Measurements from ENCODE around the gene MECP2. TPM values are rescaled to one million over a fixed set of nuclear protein-coding genes. Genes with fewer than 3 reads are reported as not detected.

Gene MECP2
- total and polyA plus RNA-seq, 2 of the 13 experiments (the other 11 are each of a cell fraction or from before 2014, with no cell fraction given), result 7.9 to 18.1 TPM

GRCh38 chrX:154000051-154000450 lies 97.5 kb downstream of the MECP2 start (continued):
- TF ChIP-seq ZHX2 (IDR thresholded peaks at IDR 0.05; ENCODE audit: low read depth) (no peak), ZHX2 (CRISPR knock-in tag; IDR thresholded peaks at IDR 0.05; ENCODE audit: borderline replicate concordance) (no peak), HMGXB3 (CRISPR knock-in tag; IDR thresholded peaks at IDR 0.05; ENCODE audit: borderline replicate concordance) (no peak)
